Adipocyte (in vitro differentiated cells): ENCODE measurements around the gene CCDC8.
"Not testable (repeated sequence)": the region's sequence is repeated elsewhere in the genome, so short reads cannot be mapped to it uniquely, and the experiment has no call there.

Experiments used
- DNase-seq: peaks from one replicate; pipeline ENCODE4 v3.0.0-alpha.2; 2015; ENCODE audit warnings: low read depth
- H3K27me3 ChIP-seq: replicated peaks from 2 replicates; pipeline ENCODE4 v1.7.0; 2013; ENCODE audit warnings: mild to moderate bottlenecking, low read length, moderate library complexity; ENCODE audit not compliant: control insufficient read depth, insufficient read depth
- H3K36me3 ChIP-seq: 2 replicates; pipeline ENCODE4 v1.7.0; 2013; ENCODE audit warnings: low read length, mild to moderate bottlenecking, moderate library complexity; ENCODE audit not compliant: control insufficient read depth, insufficient read depth, severe bottlenecking
- H3K4me1 ChIP-seq: 2 replicates; pipeline ENCODE4 v1.7.0; 2013; ENCODE audit warnings: mild to moderate bottlenecking, low read length, moderate library complexity; ENCODE audit not compliant: control insufficient read depth, insufficient read depth
- H3K4me3 ChIP-seq: 2 replicates; pipeline ENCODE4 v1.7.0; 2013; ENCODE audit warnings: mild to moderate bottlenecking, low read length, moderate library complexity
- H3K9ac ChIP-seq: 2 replicates; pipeline ENCODE4 v1.7.0; 2013; ENCODE audit warnings: mild to moderate bottlenecking, low read length, moderate library complexity
- H3K9me3 ChIP-seq: 2 replicates; pipeline ENCODE4 v1.7.0; 2013; ENCODE audit warnings: mild to moderate bottlenecking, low read length, moderate library complexity; ENCODE audit not compliant: control insufficient read depth

CCDC8 gene

GRCh38 chr19:46376241-46377153 lies 36.9 kb downstream of the CCDC8 start:
- DNase-seq, result no peak
- Histone ChIP-seq H3K36me3 (peaks cover 41% of the 10 kb centered on the region), H3K27me3 (no peaks in the 10 kb centered on the region), H3K4me1 (peaks cover 41% of the 10 kb centered on the region), H3K4me3 (no peak overlapping the region), H3K9me3 (no peaks in the 10 kb centered on the region), H3K9ac (no peak overlapping the region)

- peaks cover 37% of the 10 kb centered on the region for H3K36me3 ChIP-seq
- not testable (repeated sequence) for DNase-seq, H3K9ac ChIP-seq, H3K9me3 ChIP-seq, H3K4me3 ChIP-seq, H3K27me3 ChIP-seq
- peaks cover 40% of the 10 kb centered on the region for H3K4me1 ChIP-seq
These were observed 37.8 kb downstream of the CCDC8 start for GRCh38 chr19:46375476-46376067.

GRCh38 chr19:46374536-46375475 lies 38.6 kb downstream of the CCDC8 start:
- Histone ChIP-seq H3K36me3 (peaks cover 35% of the 10 kb centered on the region), H3K9me3 (no peaks in the 10 kb centered on the region), H3K4me3 (no peak overlapping the region), H3K27me3 (no peaks in the 10 kb centered on the region), H3K4me1 (peaks cover 40% of the 10 kb centered on the region), H3K9ac (no peak overlapping the region)
- DNase-seq, result no peak

DNA sequence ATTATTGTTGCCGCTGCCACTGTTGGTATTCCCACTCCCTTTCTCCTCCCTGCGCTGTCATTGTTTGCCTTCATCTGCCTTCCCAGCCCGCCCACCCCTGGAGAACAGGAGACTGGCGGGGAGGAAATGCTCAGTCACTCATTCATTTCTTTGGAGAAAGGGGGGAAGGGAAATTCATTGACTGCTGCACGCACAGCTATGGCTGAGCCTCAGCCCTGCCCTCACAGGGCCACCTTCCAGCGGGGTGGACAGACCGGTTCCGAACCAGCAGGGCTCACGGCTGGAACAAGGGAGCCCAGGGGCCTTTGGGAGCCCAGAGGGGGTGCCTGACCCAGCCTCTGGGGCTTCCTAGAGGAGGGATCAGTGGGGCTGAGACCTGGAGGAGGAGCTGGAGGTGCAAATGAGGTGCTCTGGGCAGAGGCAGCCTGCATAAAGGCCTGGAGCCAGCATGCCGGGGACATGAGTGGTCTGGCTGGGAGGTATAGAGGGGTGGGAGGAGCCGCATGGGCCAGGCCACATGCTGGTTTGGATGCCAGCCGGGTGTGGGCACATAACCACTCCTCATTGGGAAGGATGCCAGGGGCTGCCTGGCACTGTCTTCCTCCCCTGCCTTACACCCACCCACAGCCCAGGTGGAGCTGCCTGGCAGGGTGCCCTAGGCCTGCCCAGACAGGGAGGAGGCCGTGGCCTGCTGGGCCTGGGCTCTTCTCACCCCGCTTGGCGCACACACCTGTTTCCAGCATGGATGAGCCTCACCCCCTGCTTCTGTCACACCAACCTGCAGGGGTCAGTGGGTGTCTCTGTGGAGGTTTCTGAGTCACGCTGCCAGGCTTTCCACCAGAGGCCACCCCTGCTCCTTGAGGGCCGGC lies 39.6 kb downstream of the CCDC8 start:
- Histone ChIP-seq H3K36me3 (peaks cover 37% of the 10 kb centered on the region), H3K27me3 (no peaks in the 10 kb centered on the region)

DNA sequence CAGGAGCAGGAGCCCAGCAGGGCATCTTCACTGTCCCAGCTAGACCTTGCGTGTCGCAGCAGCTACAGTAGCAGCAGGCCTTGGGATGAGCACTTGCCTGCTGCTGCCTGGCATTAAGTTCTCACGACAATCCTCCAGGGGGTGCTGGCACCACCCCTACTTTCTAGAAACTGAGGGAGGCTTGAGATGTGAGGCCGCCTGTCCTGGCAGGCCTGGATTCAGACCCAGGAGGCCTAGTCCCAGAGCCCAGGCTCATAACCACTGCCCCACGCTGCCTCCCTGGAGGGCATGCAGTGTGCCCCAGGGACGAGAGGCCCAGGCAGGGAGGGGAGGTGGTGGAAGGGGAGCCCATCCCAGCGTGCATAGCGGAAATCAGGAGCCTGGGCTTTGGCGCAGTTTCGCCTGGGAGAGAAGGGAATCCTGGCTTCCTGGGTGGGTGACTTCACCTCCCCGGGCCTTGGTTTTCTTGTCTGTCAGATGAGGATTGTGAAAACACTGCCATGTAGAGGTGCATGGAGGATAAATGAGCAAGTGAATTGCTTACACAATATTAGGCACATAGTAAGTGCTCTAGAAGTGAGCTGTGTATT lies 40.4 kb downstream of the CCDC8 start:
- H3K9me3 ChIP-seq, result no peaks in the 10 kb centered on the region
- H3K4me1 ChIP-seq, result peaks cover 30% of the 10 kb centered on the region
- H3K4me3 ChIP-seq, result no peak overlapping the region
- H3K36me3 ChIP-seq, result peaks cover 44% of the 10 kb centered on the region
- no peaks in the 10 kb centered on the region for H3K27me3 ChIP-seq
- peak overlapping the region; percentile 69 for H3K9ac ChIP-seq
- peak; percentile 66 for DNase-seq

More for the DNA sequence above, 39.6 kb downstream of the CCDC8 start:
- Histone ChIP-seq H3K9me3 (no peaks in the 10 kb centered on the region), H3K4me3 (no peak overlapping the region), H3K9ac (peak overlapping the region; percentile 69), H3K4me1 (peaks cover 34% of the 10 kb centered on the region)
- peak; percentile 64 for DNase-seq

DNA sequence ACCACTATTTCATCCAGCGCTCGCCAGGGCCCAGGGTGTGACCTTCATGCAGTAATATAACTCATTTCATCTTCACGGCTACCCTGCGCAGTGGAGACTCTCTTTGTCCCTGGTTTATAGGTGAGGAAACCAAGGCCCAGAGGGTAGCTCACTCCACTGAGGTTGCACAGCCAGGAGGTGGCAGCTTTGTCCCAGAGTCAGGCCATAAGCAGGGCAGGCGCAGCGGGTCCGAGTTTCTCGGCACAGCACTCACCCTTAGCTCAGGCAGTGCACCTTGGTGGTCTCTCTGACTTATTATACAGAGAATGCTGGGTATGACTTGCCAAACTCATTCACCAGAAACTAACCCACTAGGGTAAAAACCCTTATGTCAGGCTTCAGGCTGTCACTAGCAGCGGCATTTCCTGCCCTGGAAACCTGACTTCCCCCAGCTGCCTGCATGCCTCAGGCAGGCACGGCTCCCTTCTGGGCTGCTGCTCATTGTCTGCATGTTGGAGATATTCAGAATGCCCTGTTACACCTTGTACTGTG lies 41.9 kb downstream of the CCDC8 start:
- Histone ChIP-seq H3K4me1 (peaks cover 16% of the 10 kb centered on the region), H3K4me3 (no peak overlapping the region), H3K36me3 (peaks cover 41% of the 10 kb centered on the region), H3K9ac (no peak overlapping the region), H3K27me3 (no peaks in the 10 kb centered on the region), H3K9me3 (no peaks in the 10 kb centered on the region)
- peak; percentile 35 for DNase-seq

DNA sequence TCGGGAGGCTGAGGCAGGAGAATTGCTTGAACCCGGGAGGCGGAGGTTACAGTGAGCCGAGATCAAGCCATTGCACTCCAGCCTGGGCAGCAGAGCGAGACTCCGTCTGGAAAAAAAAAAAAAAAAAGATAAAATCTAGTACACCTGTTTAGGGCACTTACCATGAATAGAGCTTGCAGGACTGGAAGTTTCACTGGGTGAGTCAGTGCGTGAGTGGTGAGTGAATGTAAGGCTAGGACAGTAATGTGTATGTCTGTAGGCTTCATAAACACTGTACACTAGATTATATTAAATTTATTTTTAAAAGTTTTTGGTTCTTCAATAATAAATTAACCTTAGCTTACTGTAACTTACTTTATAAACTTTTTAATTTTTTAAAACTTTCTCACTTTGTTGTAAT lies 43.5 kb downstream of the CCDC8 start:
- H3K36me3 ChIP-seq, result peaks cover 41% of the 10 kb centered on the region
- H3K4me1 ChIP-seq, result peaks cover 16% of the 10 kb centered on the region

GRCh38 chr19:46368116-46368515 lies 45.2 kb downstream of the CCDC8 start:
- Histone ChIP-seq H3K9ac (no peak overlapping the region), H3K4me1 (peaks cover 5% of the 10 kb centered on the region), H3K4me3 (no peak overlapping the region), H3K36me3 (peaks cover 54% of the 10 kb centered on the region), H3K9me3 (no peaks in the 10 kb centered on the region), H3K27me3 (no peaks in the 10 kb centered on the region)
- DNase-seq, result no peak

More for the DNA sequence above, 43.5 kb downstream of the CCDC8 start:
- Histone ChIP-seq H3K9me3 (no peaks in the 10 kb centered on the region), H3K27me3 (no peaks in the 10 kb centered on the region), H3K9ac (no peak overlapping the region), H3K4me3 (no peak overlapping the region)
- no peak for DNase-seq

DNA sequence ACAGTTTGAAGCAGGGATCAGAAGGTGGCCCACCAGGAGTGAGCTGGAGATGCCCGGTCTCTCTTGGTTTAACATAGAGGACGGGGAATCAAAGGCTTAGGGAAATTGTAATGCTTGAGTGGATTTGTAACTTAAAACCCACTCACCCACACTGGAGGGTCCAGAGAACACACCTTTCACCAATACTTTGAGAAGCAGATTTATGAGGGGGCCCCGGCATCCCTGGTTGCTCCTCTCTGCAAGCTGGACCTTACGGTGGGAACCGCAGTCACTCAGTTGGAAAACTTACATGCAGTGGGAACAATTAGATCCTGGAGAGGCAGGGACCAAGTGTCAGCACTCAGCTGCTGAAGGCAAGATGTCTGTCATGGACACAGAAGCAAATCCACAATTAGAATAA lies 45.9 kb downstream of the CCDC8 start:
- Histone ChIP-seq H3K27me3 (no peaks in the 10 kb centered on the region), H3K36me3 (peaks cover 54% of the 10 kb centered on the region), H3K4me3 (no peak overlapping the region), H3K4me1 (no peaks in the 10 kb centered on the region), H3K9ac (no peak overlapping the region), H3K9me3 (no peaks in the 10 kb centered on the region)
- no peak for DNase-seq
